Measurements from ENCODE around the gene WDR20. TPM values are rescaled to one million over a fixed set of nuclear protein-coding genes. Genes with fewer than 3 reads are reported as not detected.

Gene WDR20
- total RNA-seq, 1 donor from 2014 or later = 26.2 TPM

GRCh38 chr14:102212356-102212755, 72.7 kb downstream of the WDR20 start:
- intact Hi-C loops (cut with DNase I) = no loop called here
- DNase-seq (no peak), ATAC-seq (peak in 1 of 2 donors; percentile 22)
- peaks cover 49% of the 10 kb centered on the region for H3K36me3 ChIP-seq
- no peak overlapping the region for H3K27ac ChIP-seq
- no peaks in the 10 kb centered on the region for H3K27me3 ChIP-seq (ENCODE audit: low read depth)
- H3K9me3 ChIP-seq = no peaks in the 10 kb centered on the region
- H3K4me3 ChIP-seq = no peak overlapping the region
- H3K4me1 ChIP-seq = peaks cover 10% of the 10 kb centered on the region
- TF ChIP-seq CTCF (IDR thresholded peaks at IDR 0.05) = no peak

GRCh38 chr14:102212845-102213244, 73.1 kb downstream of the WDR20 start:
- Histone ChIP-seq H3K36me3 (peaks cover 54% of the 10 kb centered on the region), H3K4me1 (peaks cover 10% of the 10 kb centered on the region), H3K4me3 (no peak overlapping the region), H3K27me3 (ENCODE audit: low read depth) (no peaks in the 10 kb centered on the region), H3K27ac (no peak overlapping the region), H3K9me3 (no peaks in the 10 kb centered on the region)
- intact Hi-C loops (cut with DNase I) = no loop called here
- TF ChIP-seq CTCF (IDR thresholded peaks at IDR 0.05) = no peak
- no peak for DNase-seq
- no peak for ATAC-seq

- no peak for TF ChIP-seq CTCF (IDR thresholded peaks at IDR 0.05)
- Histone ChIP-seq H3K27me3 (ENCODE audit: low read depth) (no peaks in the 10 kb centered on the region), H3K4me3 (no peak overlapping the region), H3K36me3 (peaks cover 53% of the 10 kb centered on the region), H3K4me1 (peaks cover 10% of the 10 kb centered on the region), H3K27ac (no peak overlapping the region), H3K9me3 (no peaks in the 10 kb centered on the region)
- ATAC-seq = no peak
- DNase-seq = no peak
- intact Hi-C loops (cut with DNase I) = no loop called here
These were observed 73.8 kb downstream of the WDR20 start for GRCh38 chr14:102213470-102213869.

GRCh38 chr14:102213984-102214658, 74.4 kb downstream of the WDR20 start:
- Histone ChIP-seq H3K4me3 (no peak overlapping the region), H3K9me3 (no peaks in the 10 kb centered on the region), H3K27ac (no peak overlapping the region), H3K36me3 (peaks cover 46% of the 10 kb centered on the region), H3K27me3 (ENCODE audit: low read depth) (no peaks in the 10 kb centered on the region), H3K4me1 (peaks cover 10% of the 10 kb centered on the region)
- intact Hi-C loops (cut with DNase I) = no loop called here
- ATAC-seq = no peak
- no peak for TF ChIP-seq CTCF (IDR thresholded peaks at IDR 0.05)
- no peak for DNase-seq

- Histone ChIP-seq H3K27ac (no peak overlapping the region), H3K4me3 (no peak overlapping the region), H3K9me3 (no peaks in the 10 kb centered on the region), H3K27me3 (ENCODE audit: low read depth) (no peaks in the 10 kb centered on the region), H3K36me3 (peaks cover 46% of the 10 kb centered on the region), H3K4me1 (peaks cover 10% of the 10 kb centered on the region)
- TF ChIP-seq CTCF (IDR thresholded peaks at IDR 0.05) = no peak
- ATAC-seq = peak in 1 of 2 donors; percentile 38
- intact Hi-C loops (cut with DNase I) = no loop called here
- DNase-seq = no peak
These were observed 75.4 kb downstream of the WDR20 start for GRCh38 chr14:102215071-102215470.
